KOPT-K1 (cell line): ENCODE data around the gene PLN.

Experiments
- H3K27ac ChIP-seq: fragments of 200-600 bp; sonication (generic); 2 replicates; pipeline ENCODE4 v1.5.1; 2016; ENCODE audit warnings: antibody characterized with exemption, mild to moderate bottlenecking, low read depth, low read length; ENCODE audit not compliant: poor library complexity, severe bottlenecking
- H3K36me3 ChIP-seq: fragments of 200-600 bp; sonication (generic); 2 replicates; pipeline ENCODE4 v1.5.1; 2017; ENCODE audit warnings: antibody characterized with exemption, mild to moderate bottlenecking, low read length, moderate library complexity; ENCODE audit not compliant: insufficient read depth
- H3K9me3 ChIP-seq: fragments of 200-600 bp; sonication (generic); 2 replicates; pipeline ENCODE4 v1.5.1; 2017; ENCODE audit warnings: antibody characterized with exemption, low read length, mild to moderate bottlenecking; ENCODE audit not compliant: insufficient read depth, poor library complexity, severe bottlenecking

Gene PLN

DNA sequence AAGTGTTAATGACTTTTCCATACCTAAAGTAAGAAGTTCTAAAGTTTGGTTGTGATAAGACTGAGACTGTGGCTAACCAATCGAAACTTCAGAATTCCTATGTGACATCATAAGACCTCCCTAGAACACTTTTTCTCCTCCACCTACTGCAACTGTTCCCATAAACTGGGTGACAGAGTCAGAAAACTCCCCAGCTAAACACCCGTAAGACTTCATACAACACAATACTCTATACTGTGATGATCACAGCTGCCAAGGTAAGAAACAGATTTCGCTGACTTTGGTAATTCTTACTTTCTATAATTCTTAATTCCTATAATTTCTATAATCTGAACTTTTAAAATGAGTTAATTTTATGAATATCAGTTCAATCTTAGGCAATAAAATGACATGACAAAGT is at the start of gene PLN:
TSS of gene PLN (plus strand) at position 161 of the 400 bp plus-strand sequence. CDS start 10,626 bp downstream, outside the sequence.
- H3K36me3 ChIP-seq: peaks cover 8% of the 10 kb centered on the region; the same call in 1 of the 2 replicates
- H3K27ac ChIP-seq: no peak within 1 kb of the TSS
- no peaks in the 10 kb centered on the region for H3K9me3 ChIP-seq

GRCh38 chr6:118500130-118501015 is 47.7 kb upstream of the PLN start:
- Histone ChIP-seq H3K27ac (no peak overlapping the region), H3K9me3 (peaks cover 15% of the 10 kb centered on the region), H3K36me3 (peaks cover 70% of the 10 kb centered on the region)

DNA sequence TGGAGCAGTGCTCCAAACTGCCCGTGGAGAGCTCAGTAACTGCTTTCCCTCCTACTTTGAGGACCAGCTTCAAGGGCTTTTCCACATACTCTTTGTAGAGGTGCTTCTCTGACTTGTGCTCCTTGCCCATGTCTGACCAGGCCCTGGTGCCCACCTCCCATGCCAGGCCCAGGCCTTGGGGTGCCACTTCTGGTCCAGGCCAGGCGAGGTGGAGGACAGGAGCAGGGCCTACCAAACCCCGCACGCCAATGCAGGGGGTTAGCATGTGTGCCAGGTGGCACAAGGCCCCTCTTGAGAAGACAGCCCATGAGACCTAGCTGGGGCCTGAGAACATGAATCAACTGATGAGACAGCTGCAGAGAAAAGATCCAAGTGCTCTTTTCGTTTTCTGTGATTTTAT is 47.0 kb upstream of the PLN start:
- Histone ChIP-seq H3K27ac (no peak overlapping the region), H3K9me3 (peaks cover 15% of the 10 kb centered on the region), H3K36me3 (peaks cover 66% of the 10 kb centered on the region)

GRCh38 chr6:118501765-118502164 is 46.3 kb upstream of the PLN start:
- Histone ChIP-seq H3K27ac (no peak overlapping the region), H3K9me3 (peaks cover 15% of the 10 kb centered on the region), H3K36me3 (peaks cover 62% of the 10 kb centered on the region)

GRCh38 chr6:118502169-118502568 is 45.9 kb upstream of the PLN start:
- no peak overlapping the region for H3K27ac ChIP-seq
- peaks cover 15% of the 10 kb centered on the region for H3K9me3 ChIP-seq
- peaks cover 59% of the 10 kb centered on the region for H3K36me3 ChIP-seq

GRCh38 chr6:118504611-118505010 is 43.5 kb upstream of the PLN start:
- Histone ChIP-seq H3K36me3 (peaks cover 54% of the 10 kb centered on the region), H3K27ac (no peak overlapping the region), H3K9me3 (peaks cover 15% of the 10 kb centered on the region)

GRCh38 chr6:118505656-118506055 is 42.4 kb upstream of the PLN start:
- Histone ChIP-seq H3K9me3 (peaks cover 13% of the 10 kb centered on the region), H3K36me3 (peaks cover 52% of the 10 kb centered on the region), H3K27ac (no peak overlapping the region)

DNA sequence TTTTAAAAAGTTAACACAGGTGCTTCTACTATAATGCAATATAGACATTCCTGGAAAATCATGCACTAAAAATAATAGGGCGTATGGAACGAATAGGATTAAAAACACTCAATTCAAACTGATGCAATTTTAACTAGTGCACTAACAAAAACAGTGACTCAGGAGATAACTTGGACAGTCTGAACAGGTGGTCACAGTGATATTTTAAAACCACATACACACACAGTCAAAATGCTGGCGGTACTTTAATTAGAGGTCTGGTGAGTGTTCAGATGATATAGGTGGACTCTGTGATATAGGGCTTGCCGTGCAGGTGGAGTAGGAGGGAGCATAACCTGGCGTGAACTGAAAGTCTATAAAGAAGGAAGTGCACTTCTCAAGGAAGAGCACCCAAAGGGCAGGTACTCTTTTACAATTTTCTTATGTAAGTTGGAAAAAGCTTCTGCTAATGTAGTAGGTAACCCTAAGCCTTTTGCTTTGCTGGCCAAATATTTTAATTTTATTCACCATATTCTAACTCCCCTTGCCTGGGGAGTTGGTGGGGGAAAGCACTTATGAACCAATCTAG is 41.9 kb upstream of the PLN start:
- Histone ChIP-seq H3K36me3 (peaks cover 47% of the 10 kb centered on the region), H3K9me3 (peaks cover 8% of the 10 kb centered on the region), H3K27ac (no peak overlapping the region)

GRCh38 chr6:118507636-118508035 is 40.5 kb upstream of the PLN start:
- Histone ChIP-seq H3K36me3 (peaks cover 35% of the 10 kb centered on the region), H3K27ac (no peak overlapping the region)

GRCh38 chr6:118509009-118509617 is 39.0 kb upstream of the PLN start:
- Histone ChIP-seq H3K36me3 (peaks cover 22% of the 10 kb centered on the region), H3K9me3 (peaks cover under 1% of the 10 kb centered on the region), H3K27ac (no peak overlapping the region)

More at GRCh38 chr6:118507636-118508035, 40.5 kb upstream of the PLN start:
- H3K9me3 ChIP-seq: peaks cover 8% of the 10 kb centered on the region

DNA sequence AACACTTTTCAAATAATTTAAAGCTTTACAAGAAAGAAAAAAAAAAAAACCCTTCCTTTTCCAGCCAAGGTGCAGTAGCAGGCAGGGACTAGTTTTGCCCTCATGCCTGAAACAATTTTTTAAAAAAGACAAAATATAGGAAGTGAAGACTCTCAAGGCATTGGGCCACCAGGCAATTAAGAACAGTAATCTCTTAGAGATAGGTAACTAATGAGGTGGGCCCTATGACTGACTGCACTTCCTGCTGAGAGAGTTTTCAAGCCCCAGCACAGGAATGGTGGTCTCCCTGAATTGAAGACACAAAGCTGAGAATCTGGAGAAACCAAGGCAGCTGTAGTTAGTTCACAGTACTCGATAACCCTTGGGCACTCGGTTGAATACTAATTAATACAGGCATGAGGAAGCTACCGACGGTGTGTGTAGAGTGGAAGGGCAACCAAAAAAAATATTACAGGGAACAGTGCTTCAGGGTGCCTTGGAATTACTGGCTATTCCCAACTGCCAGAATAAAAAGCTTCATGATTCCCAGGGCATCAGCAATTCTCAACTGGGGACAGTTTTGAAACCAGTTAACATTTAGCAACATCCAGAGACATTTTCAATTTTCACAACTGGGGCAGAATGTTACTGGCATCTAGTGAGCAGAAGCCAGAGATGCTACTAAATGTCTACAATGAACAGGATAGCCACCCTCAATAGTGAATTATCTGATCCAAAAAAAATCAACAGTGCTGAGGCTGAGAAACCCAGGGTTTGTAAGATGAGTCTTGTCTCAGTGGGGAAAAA is 36.0 kb upstream of the PLN start:
- no peak overlapping the region for H3K27ac ChIP-seq
- H3K36me3 ChIP-seq: peaks cover 10% of the 10 kb centered on the region; the same call in 1 of the 2 replicates
- no peaks in the 10 kb centered on the region for H3K9me3 ChIP-seq

GRCh38 chr6:118514689-118515088 is 33.4 kb upstream of the PLN start:
- Histone ChIP-seq H3K27ac (no peak overlapping the region), H3K9me3 (peaks cover 24% of the 10 kb centered on the region), H3K36me3 (peaks cover 32% of the 10 kb centered on the region)

DNA sequence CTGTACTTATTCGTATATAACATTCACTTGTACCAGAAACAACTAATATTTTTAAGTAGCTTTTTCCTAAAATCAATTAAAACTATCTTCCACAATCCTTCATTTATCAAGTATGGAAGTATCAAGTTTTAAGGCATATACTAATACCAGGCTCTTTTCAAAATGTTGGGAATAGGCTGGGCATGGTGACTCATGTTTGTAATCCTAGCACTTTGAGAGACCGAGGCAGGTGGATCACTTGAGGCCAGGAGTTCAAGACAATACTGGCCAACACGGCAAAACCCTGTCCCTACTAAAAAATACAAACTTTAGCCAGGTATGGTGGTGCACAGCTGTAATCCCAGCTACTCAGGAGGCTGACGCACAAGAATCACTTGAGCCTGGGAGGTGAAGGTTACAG is 25.7 kb upstream of the PLN start:
- Histone ChIP-seq H3K9me3 (peaks cover 23% of the 10 kb centered on the region), H3K27ac (no peak overlapping the region), H3K36me3 (peaks cover 57% of the 10 kb centered on the region)

GRCh38 chr6:118523216-118523615 is 24.9 kb upstream of the PLN start:
- Histone ChIP-seq H3K36me3 (peaks cover 49% of the 10 kb centered on the region), H3K27ac (no peak overlapping the region), H3K9me3 (peaks cover 15% of the 10 kb centered on the region)

GRCh38 chr6:118524686-118525085 is 23.4 kb upstream of the PLN start:
- Histone ChIP-seq H3K27ac (no peak overlapping the region), H3K9me3 (peaks cover under 1% of the 10 kb centered on the region), H3K36me3 (peaks cover 37% of the 10 kb centered on the region)
